ENCODE results near the gene HOXA1. TPM values are rescaled to one million over a fixed set of nuclear protein-coding genes. Genes with fewer than 3 reads are reported as not detected.

HOXA1 gene
- total RNA-seq, 1 donor from 2014 or later, result 3.5 TPM

DNA sequence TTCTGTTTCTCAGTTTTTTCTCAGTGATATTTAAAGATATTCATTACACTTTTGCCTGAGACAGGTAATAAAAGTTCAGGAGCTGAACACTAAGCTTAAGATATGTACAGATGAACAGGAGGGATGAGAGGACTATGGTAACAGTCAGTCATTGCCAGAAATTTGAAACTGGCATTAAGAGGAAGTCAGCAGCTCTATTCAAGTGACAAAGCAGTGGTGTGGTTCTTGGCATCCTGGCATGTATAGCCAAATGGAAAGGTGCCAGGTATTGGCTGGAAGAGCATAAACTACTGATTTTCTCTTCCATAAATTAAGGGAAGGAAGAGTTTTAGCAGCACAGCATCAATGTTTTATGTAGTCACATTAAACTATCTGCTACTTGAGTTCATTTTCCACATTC is 22.7 kb downstream of the HOXA1 start:
- H3K27ac Mint-ChIP-seq (ENCODE audit: unreplicated experiment), result no peak overlapping the region
- TF ChIP-seq, protein P1, sequence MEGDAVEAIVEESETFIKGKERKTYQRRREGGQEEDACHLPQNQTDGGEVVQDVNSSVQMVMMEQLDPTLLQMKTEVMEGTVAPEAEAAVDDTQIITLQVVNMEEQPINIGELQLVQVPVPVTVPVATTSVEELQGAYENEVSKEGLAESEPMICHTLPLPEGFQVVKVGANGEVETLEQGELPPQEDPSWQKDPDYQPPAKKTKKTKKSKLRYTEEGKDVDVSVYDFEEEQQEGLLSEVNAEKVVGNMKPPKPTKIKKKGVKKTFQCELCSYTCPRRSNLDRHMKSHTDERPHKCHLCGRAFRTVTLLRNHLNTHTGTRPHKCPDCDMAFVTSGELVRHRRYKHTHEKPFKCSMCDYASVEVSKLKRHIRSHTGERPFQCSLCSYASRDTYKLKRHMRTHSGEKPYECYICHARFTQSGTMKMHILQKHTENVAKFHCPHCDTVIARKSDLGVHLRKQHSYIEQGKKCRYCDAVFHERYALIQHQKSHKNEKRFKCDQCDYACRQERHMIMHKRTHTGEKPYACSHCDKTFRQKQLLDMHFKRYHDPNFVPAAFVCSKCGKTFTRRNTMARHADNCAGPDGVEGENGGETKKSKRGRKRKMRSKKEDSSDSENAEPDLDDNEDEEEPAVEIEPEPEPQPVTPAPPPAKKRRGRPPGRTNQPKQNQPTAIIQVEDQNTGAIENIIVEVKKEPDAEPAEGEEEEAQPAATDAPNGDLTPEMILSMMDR (conservative IDR thresholded peaks at IDR 0.05), result no peak
- no peak for DNase-seq (ENCODE audit: low read depth, low spot score)
- H3K4me1 Mint-ChIP-seq, result peaks cover 5% of the 10 kb centered on the region
- no peaks in the 10 kb centered on the region for H3K36me3 Mint-ChIP-seq (ENCODE audit: low read depth)
- peaks cover 5% of the 10 kb centered on the region for H3K9me3 Mint-ChIP-seq
- H3K27me3 Mint-ChIP-seq (ENCODE audit: low read depth), result no peaks in the 10 kb centered on the region
- H3K4me3 Mint-ChIP-seq, result no peak overlapping the region

GRCh38 chr7:27071622-27072390 is 24.0 kb downstream of the HOXA1 start:
- no peak for DNase-seq (ENCODE audit: low read depth, low spot score)
- TF ChIP-seq, protein P1 (conservative IDR thresholded peaks at IDR 0.05), result no peak
- Mint-ChIP-seq H3K4me3 (no peak overlapping the region), H3K27ac (ENCODE audit: unreplicated experiment) (no peak overlapping the region), H3K36me3 (ENCODE audit: low read depth) (no peaks in the 10 kb centered on the region), H3K9me3 (peaks cover 5% of the 10 kb centered on the region), H3K4me1 (peaks cover 5% of the 10 kb centered on the region), H3K27me3 (ENCODE audit: low read depth) (no peaks in the 10 kb centered on the region)

DNA sequence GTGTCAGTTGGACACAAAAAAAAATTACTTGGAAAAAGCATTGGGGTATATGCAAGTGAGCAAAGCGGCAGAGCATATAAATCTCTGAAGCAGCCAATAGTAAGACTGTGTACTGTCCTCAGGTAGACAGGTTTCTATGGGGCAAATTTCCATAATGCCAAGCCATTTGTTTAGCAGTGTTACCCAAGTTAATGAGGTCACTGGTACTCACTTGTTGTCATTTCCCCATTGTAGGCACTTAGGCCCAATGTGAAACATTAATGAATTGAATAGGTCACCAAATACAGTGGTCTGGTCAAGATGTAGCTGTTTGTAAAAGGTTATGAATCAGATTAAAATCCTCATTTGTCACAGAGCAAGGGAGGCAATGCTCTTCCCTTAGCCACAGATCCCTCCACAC is 27.5 kb downstream of the HOXA1 start:
- Mint-ChIP-seq H3K27me3 (ENCODE audit: low read depth) (no peaks in the 10 kb centered on the region), H3K36me3 (ENCODE audit: low read depth) (no peaks in the 10 kb centered on the region), H3K27ac (ENCODE audit: unreplicated experiment) (no peak overlapping the region), H3K4me1 (peaks cover 5% of the 10 kb centered on the region), H3K9me3 (no peaks in the 10 kb centered on the region), H3K4me3 (no peak overlapping the region)
- no peak for DNase-seq (ENCODE audit: low read depth, low spot score)
- TF ChIP-seq, protein P1 (conservative IDR thresholded peaks at IDR 0.05), result no peak

- no peak overlapping the region for H3K4me3 Mint-ChIP-seq
- TF ChIP-seq, protein P1 (conservative IDR thresholded peaks at IDR 0.05), result no peak
- no peak for DNase-seq (ENCODE audit: low read depth, low spot score)
- no peak overlapping the region for H3K27ac Mint-ChIP-seq (ENCODE audit: unreplicated experiment)
- no peaks in the 10 kb centered on the region for H3K27me3 Mint-ChIP-seq (ENCODE audit: low read depth)
- no peaks in the 10 kb centered on the region for H3K9me3 Mint-ChIP-seq
- no peaks in the 10 kb centered on the region for H3K36me3 Mint-ChIP-seq (ENCODE audit: low read depth)
- no peaks in the 10 kb centered on the region for H3K4me1 Mint-ChIP-seq
Observed at GRCh38 chr7:27066148-27066547, 29.7 kb downstream of the HOXA1 start.

GRCh38 chr7:27065709-27066108 is 30.1 kb downstream of the HOXA1 start:
- no peak overlapping the region for H3K4me3 Mint-ChIP-seq
- H3K27ac Mint-ChIP-seq (ENCODE audit: unreplicated experiment), result no peak overlapping the region
- no peaks in the 10 kb centered on the region for H3K4me1 Mint-ChIP-seq

More at GRCh38 chr7:27065709-27066108, 30.1 kb downstream of the HOXA1 start:
- TF ChIP-seq, protein P1 (conservative IDR thresholded peaks at IDR 0.05), result no peak
- no peak for DNase-seq (ENCODE audit: low read depth, low spot score)
- Mint-ChIP-seq H3K36me3 (ENCODE audit: low read depth) (no peaks in the 10 kb centered on the region), H3K9me3 (no peaks in the 10 kb centered on the region), H3K27me3 (ENCODE audit: low read depth) (peaks cover 4% of the 10 kb centered on the region)

Data from neural crest cell (in vitro differentiated cells).